NCI-H128 (cell line): Measurements from ENCODE around the gene TYW3.

Experiments used
- DNase-seq: peaks from one replicate; lab custom pipeline; 2025; ENCODE audit not compliant: unreplicated experiment; lab: John Stamatoyannopoulos, UW

Gene TYW3

DNA sequence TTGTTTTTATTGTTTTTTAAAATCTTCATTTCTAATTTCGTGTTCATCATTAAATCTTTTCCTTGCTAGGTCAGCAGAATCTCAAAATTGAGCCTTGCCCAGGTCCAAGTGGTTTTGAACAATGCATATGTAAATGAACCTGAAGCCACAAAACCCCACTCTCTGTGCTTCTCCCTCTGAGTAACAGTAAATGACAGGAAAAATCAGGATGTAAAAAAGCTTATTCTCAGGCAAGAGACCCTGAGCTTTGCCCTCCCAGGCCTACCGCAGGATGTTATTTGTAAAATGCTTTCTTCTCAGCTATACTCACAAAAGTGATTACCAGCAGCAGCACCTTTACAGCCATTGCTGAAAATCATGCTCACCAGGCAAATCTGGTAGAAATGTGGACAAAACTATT lies 47.6 kb downstream of the TYW3 start:
- no peak for DNase-seq

DNA sequence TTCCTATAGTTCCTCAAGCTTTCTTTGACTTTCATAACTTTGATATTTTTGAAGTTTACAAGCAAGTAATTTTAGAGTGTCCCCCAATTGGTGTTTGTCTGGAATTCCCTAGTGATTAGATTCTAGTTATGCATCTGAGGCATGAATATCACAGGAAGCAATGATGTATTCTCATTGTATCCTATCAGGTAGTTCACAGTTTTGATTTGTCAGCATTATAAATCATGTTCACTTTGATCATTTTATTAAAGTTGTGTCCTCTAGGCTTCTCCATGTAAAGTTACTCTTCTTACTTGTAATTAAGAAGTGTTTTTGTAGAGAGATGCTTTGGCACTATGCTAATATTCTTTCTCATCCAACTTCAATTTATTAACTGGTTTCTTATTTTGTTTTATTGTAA lies 53.0 kb downstream of the TYW3 start:
- DNase-seq, result no peak

DNA sequence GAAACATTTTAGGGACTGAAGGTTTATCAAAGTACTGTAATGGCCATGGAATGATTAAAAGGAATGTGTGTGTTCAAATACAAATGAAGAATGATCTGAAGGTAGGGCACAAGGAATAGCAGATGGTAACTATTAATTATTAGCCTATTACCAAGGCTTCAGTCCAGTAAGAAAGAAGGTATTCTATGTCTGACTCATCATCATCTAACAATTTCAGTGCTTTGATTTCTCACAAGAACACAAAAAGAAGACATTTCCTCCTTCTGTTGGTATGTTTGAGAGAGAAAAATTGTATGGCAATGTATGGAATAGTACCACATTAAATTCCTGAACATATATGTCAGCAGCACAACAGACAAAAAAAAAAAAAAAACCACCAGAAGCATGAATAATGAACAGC lies 57.5 kb downstream of the TYW3 start:
- no peak for DNase-seq

DNA sequence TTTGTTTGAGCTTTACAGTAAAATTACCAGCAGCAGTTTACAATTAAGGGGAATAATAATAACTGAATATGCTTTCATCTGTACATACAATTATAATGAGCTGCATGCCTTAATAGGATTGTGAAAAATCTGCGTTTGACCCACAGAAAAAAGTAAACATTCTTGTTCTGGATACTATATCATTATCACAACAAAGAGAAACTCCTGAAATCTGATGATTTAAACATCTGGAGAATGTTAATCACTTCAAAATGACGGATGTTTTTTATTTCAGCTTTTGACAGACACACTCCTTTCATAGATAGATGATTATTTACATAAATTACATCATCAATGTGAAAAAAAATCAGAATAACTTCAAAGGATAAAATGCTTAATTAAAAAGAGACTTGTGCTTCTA lies 58.5 kb downstream of the TYW3 start:
- no peak for DNase-seq

DNA sequence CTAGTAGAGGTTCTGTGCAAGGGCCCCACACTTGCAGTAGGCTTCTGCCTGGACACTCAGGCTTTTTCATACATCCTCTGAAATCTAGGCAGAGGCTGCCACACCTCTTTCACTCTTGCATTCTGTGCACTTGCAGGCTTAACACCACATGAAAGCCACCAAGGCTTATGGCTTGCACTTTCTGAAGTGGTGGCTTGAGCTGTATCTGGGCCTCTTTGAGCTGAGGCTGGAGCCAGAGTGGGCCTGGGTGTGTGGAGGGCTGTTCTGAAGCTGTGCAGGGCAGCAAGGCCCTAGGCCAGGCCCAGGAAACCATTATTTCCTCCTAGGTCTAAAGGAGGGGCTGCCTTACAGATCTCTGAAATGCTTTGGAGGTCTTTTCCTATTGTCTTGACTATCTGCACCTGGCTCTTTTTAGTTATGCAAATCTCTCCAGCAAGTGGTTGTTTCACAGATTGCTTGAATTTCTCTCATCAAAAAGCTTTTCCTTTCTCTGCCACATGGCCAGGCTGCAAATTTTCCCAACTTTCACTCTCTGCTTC lies 66.2 kb downstream of the TYW3 start:
- DNase-seq, result no peak

DNA sequence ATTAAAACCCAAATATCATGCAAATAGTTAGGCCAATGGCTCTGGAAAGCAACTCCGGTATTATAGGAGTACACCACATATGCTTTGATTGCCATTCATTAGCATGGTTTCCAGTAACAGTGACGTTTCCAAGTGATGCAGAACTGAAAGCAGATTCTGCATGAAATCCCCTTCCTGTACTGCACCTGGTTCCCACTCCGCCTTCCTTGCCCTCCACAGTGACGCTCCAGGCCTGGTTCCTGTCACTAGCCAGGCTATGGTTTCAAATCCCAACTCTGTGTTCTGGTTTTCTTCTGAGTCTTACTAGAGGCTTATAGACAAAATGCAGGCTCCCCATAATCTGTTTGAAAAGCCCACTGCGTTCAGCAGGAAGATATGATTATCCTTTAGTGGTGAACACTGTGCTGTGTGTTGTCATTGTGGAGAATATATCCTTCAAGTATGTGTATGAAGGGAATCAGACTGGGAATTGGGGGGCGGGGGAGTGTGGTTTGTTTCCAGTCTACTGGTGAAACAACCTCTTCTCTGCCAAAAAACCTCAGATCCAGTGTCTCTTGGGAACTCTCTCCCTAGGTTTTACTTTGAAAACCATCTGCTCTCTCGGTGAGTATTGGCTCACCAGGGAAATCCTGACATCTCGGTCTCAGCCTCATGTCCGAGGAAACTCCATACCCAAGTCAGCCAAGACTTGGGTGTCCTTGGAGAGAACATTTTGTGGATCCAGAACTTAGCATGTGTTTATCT lies 78.7 kb downstream of the TYW3 start:
- DNase-seq, result no peak

DNA sequence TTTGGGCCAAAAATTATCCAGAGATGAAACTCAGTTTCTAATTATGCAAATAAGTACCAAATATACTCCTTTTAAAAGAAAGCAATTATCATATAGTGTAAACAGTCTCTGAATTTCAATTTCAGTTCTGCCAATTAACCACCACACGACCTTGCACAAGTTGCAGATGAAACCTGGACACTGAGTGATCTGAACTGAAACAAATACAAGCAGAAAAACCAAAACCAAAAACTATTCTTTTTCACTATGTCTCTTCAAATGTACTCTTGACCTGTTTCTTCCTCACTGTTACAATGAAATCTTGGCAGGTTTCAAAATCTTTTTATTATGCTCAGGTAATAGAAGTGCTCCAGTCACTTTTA lies 79.2 kb downstream of the TYW3 start:
- DNase-seq, result no peak
